C4-2B (cell line): ENCODE measurements around the gene ZNF165.

Source experiments
- CTCF ChIP-seq: fragments of 450-650 bp; conservative IDR thresholded peaks from 2 replicates; pipeline ENCODE4 v1.5.1; 2017; ENCODE audit warnings: mild to moderate bottlenecking
- ZFX ChIP-seq: fragments of 450-650 bp; IDR thresholded peaks from 2 replicates; pipeline ENCODE4 v1.6.1; 2017

GRCh38 chr6:28107506-28107905, 27.1 kb downstream of the ZNF165 start:
- TF ChIP-seq CTCF = no peak
- no peak for TF ChIP-seq ZFX
